GM21526 (cell line): ENCODE measurements around the gene ENPP3.

ENCODE experiments used
- ATAC-seq: cut with Tn5 transposase; IDR thresholded peaks from one replicate; pipeline ENCODE4 v1.9.1; 2021; ENCODE audit warnings: moderate library complexity; ENCODE audit not compliant: unreplicated experiment, low FRiP score

ENPP3 gene

GRCh38 chr6:131791476-131791875 lies 154.4 kb downstream of the ENPP3 start:
- ATAC-seq = no peak

GRCh38 chr6:131792091-131792496 lies 155.0 kb downstream of the ENPP3 start:
- no peak for ATAC-seq

GRCh38 chr6:131795366-131795765 lies 158.3 kb downstream of the ENPP3 start:
- no peak for ATAC-seq
